Stimulated activated CD8-positive, alpha-beta memory T cell treated with anti-CD3 and anti-CD28 coated beads, Interleukin-12 subunit alpha, Interleukin-12 subunit beta, amount 100 ng/mL, for 1 hour (primary cell): ENCODE results near the gene SARDH.

Experiments
- DNase-seq: peaks from one replicate; pipeline ENCODE4 v3.0.0-alpha.2; 2020; ENCODE audit warnings: low read depth

The SARDH gene

DNA sequence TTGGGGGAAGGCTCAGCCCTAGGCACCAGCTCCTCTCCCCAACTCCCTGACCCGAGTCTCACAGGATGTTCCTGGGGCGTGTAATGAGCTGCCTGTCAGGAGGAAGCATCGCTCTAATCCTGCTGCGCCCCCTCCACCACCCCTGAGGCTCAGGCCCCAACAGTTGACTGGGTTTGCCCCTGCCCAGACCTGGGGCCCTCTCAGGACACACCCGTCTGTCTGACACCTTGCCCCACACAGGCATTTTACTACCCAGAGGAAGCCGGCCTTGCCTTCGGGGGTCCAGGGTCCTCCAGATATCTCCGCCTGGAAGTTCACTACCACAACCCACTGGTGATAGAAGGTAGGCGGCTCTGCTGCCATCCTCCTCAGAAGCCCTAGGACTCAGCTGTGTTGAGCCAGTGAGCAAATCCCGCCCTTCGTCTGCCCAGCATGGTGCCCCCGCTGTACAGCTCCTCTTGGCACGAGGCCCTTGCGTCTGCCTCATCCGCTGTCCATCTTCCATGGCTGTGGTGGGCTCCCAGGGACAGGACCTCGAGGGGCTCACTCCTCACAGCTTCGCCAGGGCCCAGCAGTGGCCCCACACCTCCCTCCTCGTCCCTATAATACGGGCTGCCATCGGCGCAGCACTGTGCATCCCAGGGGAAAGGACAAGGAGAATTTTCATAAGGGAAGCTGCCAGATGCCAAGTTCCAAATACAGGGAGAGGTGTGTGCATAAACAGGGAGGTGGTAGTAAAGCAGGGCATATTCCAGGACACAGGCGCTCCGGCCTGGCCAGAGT is 94.0 kb downstream of the SARDH start:
- no peak for DNase-seq

GRCh38 chr9:133643362-133643755 is 94.8 kb downstream of the SARDH start:
- DNase-seq, result no peak

DNA sequence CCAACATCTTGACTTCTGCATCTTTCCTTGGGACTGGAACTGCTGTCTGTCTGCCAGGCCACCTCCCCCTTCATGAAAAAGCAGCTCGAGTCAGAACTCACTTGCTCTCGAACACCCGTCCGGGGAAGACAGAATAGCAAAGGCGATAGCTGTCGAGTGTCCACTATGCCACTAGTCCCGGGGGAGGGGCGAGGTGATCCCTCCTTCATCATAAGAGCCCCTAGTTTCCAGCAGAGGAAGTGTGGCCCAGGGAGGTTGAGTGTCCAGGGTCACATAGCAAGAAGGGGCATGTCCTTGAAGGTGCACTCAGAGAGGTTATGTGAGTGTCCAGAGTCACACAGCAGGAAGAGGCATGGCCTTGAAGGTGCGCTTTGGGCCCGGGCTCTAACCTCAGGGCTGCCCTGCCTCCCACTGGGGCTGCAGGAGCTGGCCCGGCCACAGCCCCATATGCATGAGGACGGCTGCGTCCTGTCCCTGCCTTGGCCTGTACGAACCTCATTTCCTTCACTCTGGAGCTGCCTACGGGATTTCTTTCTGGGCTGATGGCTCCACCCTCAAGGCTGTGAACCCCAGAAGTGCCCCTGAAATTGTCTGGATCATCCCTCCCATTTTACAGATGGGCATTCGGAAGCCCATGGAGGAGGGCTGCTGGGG is 95.3 kb downstream of the SARDH start:
- no peak for DNase-seq

GRCh38 chr9:133641861-133642595 is 96.1 kb downstream of the SARDH start:
- no peak for DNase-seq

GRCh38 chr9:133641396-133641655 is 96.8 kb downstream of the SARDH start:
- DNase-seq, result no peak

DNA sequence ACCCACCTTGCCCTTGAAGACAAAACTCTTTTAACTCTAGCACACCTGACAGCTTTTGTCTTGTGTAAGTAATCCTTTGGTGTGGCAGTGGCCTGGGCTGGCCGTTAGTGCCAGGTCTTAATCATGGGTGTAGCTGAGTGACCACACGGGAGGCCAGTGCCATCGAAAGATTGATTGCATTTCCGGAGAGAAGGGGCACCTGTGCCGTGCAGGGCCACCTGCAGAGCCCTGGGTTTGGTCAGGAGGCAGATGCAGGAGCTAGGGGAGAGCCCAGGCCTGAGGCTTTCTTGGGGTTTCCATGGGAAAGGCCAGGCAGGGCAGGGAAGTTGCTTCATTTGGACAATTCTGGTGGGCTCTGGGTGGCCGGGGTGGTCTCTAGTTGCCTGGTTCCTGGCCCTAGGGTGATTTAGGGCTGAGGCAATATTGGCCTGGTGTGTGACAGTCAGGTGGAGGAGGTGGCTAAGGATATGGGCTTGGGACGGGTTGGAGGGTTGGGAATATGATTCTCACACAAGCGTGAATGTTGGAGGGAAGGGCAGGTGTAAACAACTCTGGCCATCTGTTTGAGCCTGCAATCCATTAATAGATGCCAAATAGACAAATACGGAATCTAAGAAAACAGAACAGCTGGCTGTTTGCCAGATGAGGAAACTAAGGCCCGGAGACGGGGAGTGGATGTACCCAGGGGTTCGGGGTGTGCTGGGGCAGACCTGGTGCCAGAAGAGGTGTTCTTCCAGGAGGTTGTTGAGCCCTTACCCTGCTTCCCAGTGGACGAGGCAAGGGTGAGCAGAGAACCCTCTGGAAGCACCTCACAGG is 97.4 kb downstream of the SARDH start:
- DNase-seq, result no peak

DNA sequence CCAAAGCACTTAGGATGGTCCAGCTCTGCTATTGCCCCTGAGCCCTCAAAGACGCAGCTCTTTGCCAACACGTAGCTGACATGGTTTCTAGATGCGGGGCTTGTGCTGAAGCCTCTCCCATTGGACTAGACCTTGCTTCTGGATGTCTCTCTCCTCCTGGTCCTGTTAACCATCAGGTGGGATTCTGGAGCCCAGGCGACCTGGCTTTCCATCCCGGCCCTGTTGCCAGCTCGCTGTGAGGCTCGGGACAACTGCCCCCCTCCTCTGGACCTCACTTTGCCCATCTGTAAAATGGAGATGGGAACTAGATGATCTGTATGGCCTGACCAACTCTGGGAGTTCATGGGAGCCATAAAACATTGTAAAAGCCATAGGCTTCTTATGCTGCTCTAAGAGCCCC is 98.0 kb downstream of the SARDH start:
- DNase-seq, result no peak

DNA sequence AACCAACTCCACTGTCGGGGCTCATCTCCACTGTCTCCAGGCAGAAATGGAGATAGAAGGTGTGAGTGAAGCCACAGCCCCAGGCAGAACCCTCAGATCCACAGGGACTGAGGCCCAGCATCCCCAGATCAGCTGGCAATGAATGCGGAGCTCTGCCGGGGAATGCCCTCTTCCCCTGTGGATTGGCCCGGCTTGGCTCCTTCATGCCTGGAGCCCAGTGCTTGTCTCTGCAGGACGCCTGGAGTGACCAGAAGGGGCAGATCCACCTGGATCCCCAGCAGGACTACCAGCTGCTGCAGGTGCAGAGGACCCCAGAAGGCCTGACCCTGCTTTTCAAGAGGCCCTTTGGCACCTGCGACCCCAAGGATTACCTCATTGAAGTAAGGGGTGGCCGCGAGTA is 98.5 kb downstream of the SARDH start:
- no peak for DNase-seq

GRCh38 chr9:133638711-133639110 is 99.4 kb downstream of the SARDH start:
- no peak for DNase-seq

- DNase-seq, result no peak
Measured at GRCh38 chr9:133638076-133638475, 100.1 kb downstream of the SARDH start.

- no peak for DNase-seq
Measured at GRCh38 chr9:133637451-133638055, 100.6 kb downstream of the SARDH start.

DNA sequence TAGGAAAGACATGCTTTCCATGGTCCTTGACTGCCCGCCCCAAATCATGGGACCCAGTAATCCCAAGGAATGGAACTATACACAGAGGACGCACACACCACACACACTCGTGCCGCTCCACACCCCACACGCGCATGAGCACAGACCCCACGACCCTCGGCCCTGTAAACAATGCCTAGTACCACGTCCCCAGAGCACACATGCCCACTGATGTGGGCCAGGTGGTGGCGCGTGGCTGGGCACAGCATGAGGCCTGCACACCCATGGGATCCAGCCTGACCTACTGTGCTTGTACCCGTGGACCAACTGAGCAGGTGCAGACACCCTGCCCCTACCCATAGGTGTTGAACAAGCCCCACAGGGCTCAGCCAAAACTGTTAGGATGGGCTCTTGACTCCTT is 101.2 kb downstream of the SARDH start:
- DNase-seq, result no peak

DNA sequence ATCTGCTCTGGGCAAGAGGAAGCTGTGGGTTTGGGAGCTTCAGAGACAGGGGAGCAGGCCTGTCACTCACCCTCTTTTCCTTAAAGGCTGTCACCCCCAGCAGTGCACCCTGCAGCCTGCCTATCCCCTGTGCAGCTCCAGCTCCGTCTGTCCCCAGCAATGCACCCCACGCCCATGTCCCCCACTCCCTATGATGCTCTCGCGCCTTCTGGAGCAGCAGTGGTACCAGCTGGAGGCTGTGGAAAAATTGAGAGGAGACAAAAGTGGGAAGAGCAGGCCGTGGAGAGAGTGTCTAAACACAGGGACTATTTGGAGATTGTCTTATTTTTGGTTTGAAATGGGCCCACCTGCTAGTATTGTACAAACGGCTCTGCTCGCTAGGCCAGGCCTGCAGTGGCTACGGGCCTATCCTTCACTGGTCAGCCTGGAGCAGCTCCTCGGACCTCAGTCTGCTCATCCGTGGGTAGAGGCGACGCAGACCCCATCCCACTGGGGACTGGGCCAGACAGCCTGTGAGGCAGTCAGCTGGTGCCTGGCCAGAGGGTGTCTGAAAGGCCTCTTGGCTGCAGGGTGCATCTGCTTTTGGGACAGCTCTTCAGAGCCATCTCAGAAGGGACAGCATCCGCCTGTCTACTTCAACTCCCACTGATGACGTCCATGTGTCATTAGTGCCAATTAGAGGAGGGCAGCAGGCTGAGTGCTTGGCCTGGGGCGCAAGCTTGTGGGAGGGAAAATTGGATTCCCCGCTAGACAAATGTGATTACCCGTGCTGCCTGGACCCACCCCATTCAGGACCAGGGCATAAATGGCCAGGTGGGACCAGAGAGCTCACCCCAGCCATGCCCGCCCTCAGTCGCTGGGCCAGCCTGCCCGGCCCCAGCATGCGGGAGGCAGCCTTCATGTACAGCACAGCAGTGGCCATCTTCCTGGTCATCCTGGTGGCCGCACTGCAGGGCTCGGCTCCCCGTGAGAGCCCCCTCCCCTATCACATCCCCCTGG is 102.3 kb downstream of the SARDH start, which contains the start of gene DBH:
TSS of gene DBH (plus strand) at position 831 of the 999 bp plus-strand sequence. CDS start at position 840, 9 bp downstream.
- DNase-seq, result no peak

- DNase-seq, result no peak
Measured at GRCh38 chr9:133635098-133635497, 103.1 kb downstream of the SARDH start.

DNA sequence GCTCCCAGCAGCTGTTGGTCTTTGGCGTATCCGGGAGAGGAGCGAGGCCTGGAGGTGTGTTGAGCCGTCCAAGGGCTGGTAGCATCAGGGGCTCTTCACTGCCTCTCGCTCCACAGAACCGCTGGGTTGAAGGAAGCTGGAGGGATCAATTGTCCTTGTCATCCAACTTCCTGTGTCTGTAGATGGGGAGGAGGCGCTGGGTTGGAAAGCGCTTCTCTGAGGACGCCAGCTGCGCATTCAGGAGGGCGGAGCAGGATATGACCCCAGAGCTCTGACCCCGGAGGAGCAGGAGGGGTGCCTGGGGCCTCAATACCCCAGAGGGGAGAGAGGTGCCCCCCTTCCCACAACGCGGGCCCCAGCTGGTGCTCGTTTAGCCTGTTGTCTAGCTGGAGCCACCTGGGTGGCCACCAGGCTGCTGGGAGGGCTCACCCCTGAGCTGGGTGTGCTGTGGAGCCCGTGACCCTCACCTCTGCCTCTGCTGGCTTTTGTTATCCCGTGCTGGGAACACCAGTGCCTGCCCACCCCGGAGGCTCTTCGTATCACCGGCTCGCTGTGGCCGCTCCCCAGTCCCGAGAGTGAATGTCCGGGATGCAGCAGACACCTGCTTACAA is 104.0 kb downstream of the SARDH start:
- DNase-seq, result no peak

GRCh38 chr9:133633681-133634080 is 104.5 kb downstream of the SARDH start:
- DNase-seq, result no peak

DNA sequence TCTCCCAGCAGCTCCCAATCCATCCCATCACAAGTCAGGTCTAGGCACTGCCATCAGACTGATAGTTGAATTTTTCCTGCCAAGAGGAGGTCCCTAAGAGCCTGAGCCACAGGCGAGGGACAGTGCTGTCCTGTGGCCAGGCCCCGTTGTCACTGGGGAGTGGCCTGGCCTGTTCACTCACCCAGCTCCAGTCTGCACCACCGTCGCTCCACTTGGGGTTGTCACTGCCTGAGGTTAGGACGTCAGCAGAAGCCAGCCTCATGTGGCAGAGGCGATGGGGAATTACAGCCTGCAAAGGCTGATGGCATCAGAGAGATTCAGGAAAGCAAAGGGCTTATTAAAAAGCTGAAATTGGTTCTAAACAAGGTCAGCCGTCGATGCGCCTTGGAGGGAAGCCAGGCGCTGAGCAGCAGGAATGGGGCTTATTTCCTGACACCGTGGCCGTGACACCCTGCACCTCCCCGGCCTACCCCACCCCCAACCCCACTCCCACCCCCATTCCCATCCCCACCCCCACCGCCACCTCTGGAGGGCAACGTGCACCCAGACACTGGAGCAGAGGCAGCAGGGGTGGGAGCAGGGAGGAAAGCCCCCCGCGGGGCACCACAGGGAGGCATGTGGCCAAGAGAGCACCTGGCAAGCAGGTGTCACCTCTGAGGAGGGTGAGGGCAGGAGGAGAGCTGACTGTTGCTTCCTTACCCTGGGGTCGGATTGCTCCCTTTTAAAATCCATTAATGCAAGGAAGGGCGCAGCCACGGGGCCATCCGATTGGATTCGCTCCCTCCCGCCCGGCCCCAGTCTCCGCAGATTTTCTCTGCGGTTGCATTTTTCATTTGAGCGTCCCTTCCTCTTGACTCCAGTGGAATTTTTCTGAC is 105.1 kb downstream of the SARDH start:
- DNase-seq, result no peak

DNA sequence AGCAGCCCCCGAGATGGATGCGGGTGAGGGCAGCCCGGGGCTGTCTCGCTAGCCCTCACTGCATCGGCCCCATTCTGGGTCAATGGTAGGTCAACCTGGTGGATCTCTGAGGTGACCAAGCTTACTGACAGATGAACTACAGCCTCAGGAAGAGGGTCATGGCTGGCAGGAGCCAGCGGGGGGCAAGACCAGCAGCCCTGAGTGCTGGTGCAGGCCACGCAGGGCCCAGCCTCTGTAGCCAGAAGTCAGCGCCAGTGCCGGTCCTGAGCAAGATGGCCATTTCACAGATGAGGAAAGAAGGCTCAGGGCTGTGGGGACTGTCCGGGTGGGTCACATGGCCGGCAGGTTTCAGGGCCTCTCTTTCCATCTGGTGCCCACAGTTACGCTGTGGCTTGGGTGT is 107.0 kb downstream of the SARDH start:
- no peak for DNase-seq
